Activated CD8-positive, alpha-beta memory T cell treated with anti-CD3 and anti-CD28 coated beads, Interleukin-2, amount 50 U/mL, for 48 hours (primary cell): ENCODE data around the gene GATA2.

Experiments used
- DNase-seq: peaks from one replicate; pipeline ENCODE4 v3.0.0-alpha.2; 2020

GATA2 gene

GRCh38 chr3:128472449-128473179 is 20.4 kb downstream of the GATA2 start:
- DNase-seq, result no peak

GRCh38 chr3:128471720-128472119 is 21.3 kb downstream of the GATA2 start:
- no peak for DNase-seq

GRCh38 chr3:128471110-128471509 is 21.9 kb downstream of the GATA2 start:
- no peak for DNase-seq

GRCh38 chr3:128470134-128470899 is 22.7 kb downstream of the GATA2 start:
- no peak for DNase-seq

- DNase-seq, result no peak
Observed at GRCh38 chr3:128469556-128469955, 23.4 kb downstream of the GATA2 start.

- no peak for DNase-seq
Observed at GRCh38 chr3:128468791-128469527, 24.0 kb downstream of the GATA2 start.

GRCh38 chr3:128468285-128468790 is 24.7 kb downstream of the GATA2 start:
- DNase-seq, result no peak

GRCh38 chr3:128466840-128467541 is 26.0 kb downstream of the GATA2 start, which contains the start of gene DNAJB8:
DNAJB8 (minus strand) TSS chr3:128466890; CDS start chr3:128463245, 3,645 bp downstream.
- no peak for DNase-seq

GRCh38 chr3:128464702-128465101 is 28.3 kb downstream of the GATA2 start:
- no peak for DNase-seq

GRCh38 chr3:128464188-128464587 is 28.8 kb downstream of the GATA2 start:
- DNase-seq, result no peak

GRCh38 chr3:128463771-128464170 is 29.2 kb downstream of the GATA2 start:
- no peak for DNase-seq

- no peak for DNase-seq
Observed at GRCh38 chr3:128463354-128463753, 29.6 kb downstream of the GATA2 start.

- DNase-seq, result no peak
Observed at GRCh38 chr3:128462931-128463330, 30.1 kb downstream of the GATA2 start.

- no peak for DNase-seq
Observed at GRCh38 chr3:128462341-128462910, 30.6 kb downstream of the GATA2 start.

- no peak for DNase-seq
Observed at GRCh38 chr3:128461731-128462130, 31.3 kb downstream of the GATA2 start.

GRCh38 chr3:128459461-128459820 is 33.6 kb downstream of the GATA2 start:
- DNase-seq, result no peak

- no peak for DNase-seq
Observed at GRCh38 chr3:128458746-128459460, 34.1 kb downstream of the GATA2 start.

- DNase-seq, result no peak
Observed at GRCh38 chr3:128457937-128458336, 35.1 kb downstream of the GATA2 start.

GRCh38 chr3:128456776-128457715 is 36.0 kb downstream of the GATA2 start:
- DNase-seq, result no peak
